GM12865 (cell line): ENCODE data around the gene TCF19.

Experiments used
- DNase-seq: peaks from one replicate; pipeline ENCODE4 v3.0.0; 2010; ENCODE audit warnings: low read depth
- H3K4me3 ChIP-seq: 2 replicates; pipeline ENCODE4 v1.5.1; 2011; ENCODE audit warnings: mild to moderate bottlenecking, low read depth, low read length, control low read depth
- CTCF ChIP-seq: IDR thresholded peaks from 2 replicates; pipeline ENCODE4 v1.5.1; 2011; ENCODE audit warnings: low read length, control low read depth, low read depth, inconsistent platforms; ENCODE audit not compliant: insufficient read depth; ENCODE audit errors: missing control alignments

TCF19 gene

GRCh38 chr6:31114970-31115849 lies 43.2 kb upstream of the TCF19 start:
- no peak for TF ChIP-seq CTCF
- no peak for DNase-seq
- H3K4me3 ChIP-seq = no peak overlapping the region

GRCh38 chr6:31115941-31116560 lies 42.3 kb upstream of the TCF19 start:
- DNase-seq = no peak
- H3K4me3 ChIP-seq = no peak overlapping the region
- TF ChIP-seq CTCF = no peak

- no peak overlapping the region for H3K4me3 ChIP-seq
- DNase-seq = no peak
- no peak for TF ChIP-seq CTCF
These were observed 41.6 kb upstream of the TCF19 start for GRCh38 chr6:31116661-31117385.

DNA sequence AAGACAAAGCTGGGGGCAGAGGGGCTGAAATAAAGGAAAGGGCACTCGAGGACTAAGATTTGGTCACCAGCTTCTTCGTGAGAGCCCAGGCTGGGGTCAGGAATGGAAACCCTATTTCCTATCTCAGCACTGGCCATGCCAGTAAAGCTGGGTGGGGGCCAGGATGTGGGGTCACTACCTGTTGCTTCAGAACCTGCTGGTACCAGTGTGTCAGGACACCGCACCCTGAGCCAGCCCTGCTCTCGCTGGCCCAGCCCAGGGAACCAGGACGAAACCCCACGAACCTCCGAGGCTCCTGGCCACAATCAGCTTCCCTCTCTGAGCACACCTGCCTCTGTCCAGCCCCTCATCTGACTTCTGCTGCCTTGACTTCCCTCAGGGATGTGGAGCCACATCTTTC lies 40.2 kb upstream of the TCF19 start:
- DNase-seq = no peak
- TF ChIP-seq CTCF = no peak
- H3K4me3 ChIP-seq = no peak overlapping the region

DNA sequence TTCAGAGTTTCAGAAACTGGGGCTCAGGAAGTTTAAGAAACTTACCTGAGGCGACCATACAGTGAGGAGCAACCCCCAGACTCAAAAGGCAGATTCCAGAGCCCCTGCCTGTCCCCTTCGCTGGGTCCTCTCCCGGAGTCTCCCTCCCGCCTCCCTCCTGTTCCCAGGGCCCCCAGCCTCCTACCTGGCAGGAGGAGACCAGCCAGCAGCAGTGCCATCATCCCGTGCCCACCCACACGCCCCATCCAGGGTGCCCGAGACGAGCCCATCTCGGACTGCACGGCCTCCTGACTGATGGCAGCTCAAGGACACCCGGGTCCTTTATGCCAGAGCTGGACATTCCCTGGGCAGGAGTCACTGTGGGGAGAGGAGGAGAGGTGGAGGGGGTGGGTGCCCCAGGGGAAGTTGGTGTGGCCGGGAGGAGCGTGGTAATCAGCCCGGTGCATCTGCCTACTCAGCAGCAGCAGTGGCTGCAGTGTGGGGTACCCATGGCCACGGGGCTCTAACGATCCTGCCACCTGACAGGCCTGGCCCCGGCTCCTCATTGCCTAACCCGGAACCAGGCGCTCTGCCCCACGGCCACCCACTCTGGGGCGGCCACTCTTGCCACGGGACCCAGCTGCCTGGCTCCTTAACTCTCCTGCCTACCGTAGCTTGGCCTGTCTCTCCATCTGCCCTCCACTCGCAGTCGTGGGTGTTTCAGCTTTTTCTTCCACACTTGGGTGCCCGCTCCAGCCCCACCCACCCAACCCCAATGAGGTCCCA lies 38.1 kb upstream of the TCF19 start, which contains the start of gene CDSN:
TSS of gene CDSN (minus strand) at position 296 of the 765 bp plus-strand sequence. CDS start at position 269, 27 bp downstream.
- TF ChIP-seq CTCF = no peak
- DNase-seq = no peak

GRCh38 chr6:31121131-31121790 lies 37.1 kb upstream of the TCF19 start:
- no peak overlapping the region for H3K4me3 ChIP-seq
- no peak for DNase-seq

More for the DNA sequence above, 38.1 kb upstream of the TCF19 start, which contains the start of gene CDSN:
- no peak within 1 kb of the TSS for H3K4me3 ChIP-seq

More at GRCh38 chr6:31121131-31121790, 37.1 kb upstream of the TCF19 start:
- no peak for TF ChIP-seq CTCF
